Psoas muscle (tissue), 8 donors: Measurements from ENCODE around the gene PEX7. TPM values are rescaled to one million over a fixed set of nuclear protein-coding genes. Genes with fewer than 3 reads are reported as not detected.
"Not testable (repeated sequence)": the region's sequence is repeated elsewhere in the genome, so short reads cannot be mapped to it uniquely, and the experiment has no call there.

Experiments
- ATAC-seq, 4 donors: fragments of 200-7000 bp; cut with Tn5 transposase; one replicate each; pipeline ENCODE4 v1.9.1; 2020; ENCODE audit warnings: moderate library complexity in 3 of 4, mild to moderate bottlenecking in 2 of 4
- DNase-seq, 2 donors: peaks; one replicate each; pipeline ENCODE4 v3.0.0-alpha.2; 2020
- H3K27ac ChIP-seq: fragments of 200-600 bp; one replicate; pipeline ENCODE4 v1.8.0; 2022
- H3K27me3 ChIP-seq, 3 donors: fragments of 200-600 bp in 1 of 3; one replicate each; pipeline versions ENCODE4 v1.6.1 to v1.8.0; 2013 to 2022; ENCODE audit warnings: low read length in 2 of 3, mild to moderate bottlenecking in 2 of 3, moderate library complexity in 1 of 3; ENCODE audit not compliant: insufficient read depth in 3 of 3
- H3K36me3 ChIP-seq, 2 donors: fragments of 200-600 bp in 1 of 2; one replicate each; pipeline versions ENCODE4 v1.6.1 to v1.8.0; 2013 to 2022; ENCODE audit warnings: low read depth in 1 of 2, mild to moderate bottlenecking in 1 of 2, moderate library complexity in 1 of 2; ENCODE audit not compliant: insufficient read depth in 1 of 2
- H3K4me1 ChIP-seq: fragments of 200-600 bp; one replicate; pipeline ENCODE4 v1.8.0; 2022
- H3K4me3 ChIP-seq: fragments of 200-600 bp; one replicate; pipeline ENCODE4 v1.8.0; 2022; ENCODE audit warnings: mild to moderate bottlenecking
- H3K9me3 ChIP-seq: fragments of 200-600 bp; one replicate; pipeline ENCODE4 v1.8.0; 2022
- CTCF ChIP-seq: fragments of 200-600 bp; IDR thresholded peaks from one replicate; pipeline ENCODE4 v1.8.0; 2022; ENCODE audit warnings: antibody characterized with exemption
- WGBS, 3 donors: extraction: QIAGEN DNeasy Blood & Tissue Kit; methylation state at CpG; one replicate each; pipeline versions ENCODE4 v1.1.6 to v1.1.7; 2013; 5-methylcytosine and 5-hydroxymethylcytosine counted together
- intact Hi-C, 2 donors: fragments of 100-400 bp; cut with DNase I; formaldehyde crosslinking; loops; one replicate each; pipeline versions ENCODE4 v1.11.0 to v1.14.2; 2022
- polyA plus RNA-seq, 3 donors: library from polyadenylated mRNA; stranded (reverse); fragments of 200-250 nt; gene quantifications; one replicate each; pipeline ENCODE4 v1.2.3, GENCODE V29; 2013
- total RNA-seq, 4 donors: library from RNA; stranded (reverse); fragmentation: NEBNext Ultra II Directional in 2 of 4; extraction: Animal tissue kit (Norgen Biotek cat#: 25700) in 2 of 4; gene quantifications; one replicate each; pipeline versions ENCODE4 v1.2.1 to v1.2.4, GENCODE V29; 2021 to 2023
- donor health status: healthy with polysubstance abuse.
- donor health status: DM: no; HTN: no; CAD: no; lungs with moderate emphysema.
- donor health status: Bipolar disorder and iron deficiency.
- donor health status: healthy.
- donor health status: DM: yes; HTN: yes; CAD: no.
- donor health status: DM: no; HTN: no; CAD: no.
- donor health status: DM: no; HTN: no; CAD: no.
- donor health status: DM: yes; HTN: yes; CAD: no.

Gene PEX7
- total and polyA plus RNA-seq, 7 donors: 2.2 to 9.8 (median 3.7) TPM

- ATAC-seq (no peak), DNase-seq (no peak)
- Histone ChIP-seq H3K4me3 (no peak overlapping the region), H3K4me1 (no peaks in the 10 kb centered on the region), H3K9me3 (no peaks in the 10 kb centered on the region), H3K27me3 (no peaks in the 10 kb centered on the region), H3K36me3 (no peaks in the 10 kb centered on the region), H3K27ac (no peak overlapping the region)
- WGBS, 3 donors: 83 to 91% (median 89%) methylated on average over 1 of the region's 1 CpG
- intact Hi-C loops: no loop called here
- TF ChIP-seq CTCF: no peak
Observed at GRCh38 chr6:136803608-136804007, 18.8 kb upstream of the PEX7 start.

DNA sequence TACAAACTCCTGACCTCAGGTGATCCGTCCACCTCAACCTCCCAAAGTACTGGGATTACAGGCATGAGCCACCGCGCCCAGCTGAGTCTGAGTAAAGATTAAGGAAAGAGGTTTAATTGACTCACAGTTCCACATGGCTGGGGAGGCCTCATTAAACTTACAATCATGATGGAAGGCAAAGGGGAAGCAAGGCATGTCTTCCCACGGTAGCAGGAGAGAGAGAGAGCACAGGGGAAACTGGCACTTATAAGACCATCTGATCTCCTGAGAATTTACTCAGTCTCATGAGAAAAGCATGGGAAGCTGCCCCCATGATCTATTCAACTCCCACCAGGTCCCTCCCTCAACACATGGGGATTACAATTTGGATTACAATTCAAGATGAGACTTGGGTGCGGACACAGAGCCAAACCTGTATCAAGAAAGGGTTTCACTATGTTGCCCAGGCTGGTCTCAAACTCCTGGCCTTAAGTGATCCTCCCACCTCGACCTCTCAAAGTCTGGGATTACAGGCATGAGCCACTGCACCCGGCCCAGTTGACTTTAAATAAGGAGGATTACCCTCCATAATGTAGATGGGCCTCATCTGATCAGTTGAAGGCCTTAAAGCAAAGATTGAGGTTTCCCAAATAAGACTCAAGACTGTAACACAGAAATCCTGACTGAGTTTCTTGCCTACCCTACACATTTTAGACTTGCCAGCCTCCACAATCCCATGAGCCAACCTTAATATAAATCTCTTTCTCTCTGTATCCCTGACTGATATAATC is 13.1 kb upstream of the PEX7 start:
- no peaks in the 10 kb centered on the region for H3K9me3 ChIP-seq
- no peak for TF ChIP-seq CTCF
- H3K4me1 ChIP-seq: no peaks in the 10 kb centered on the region
- WGBS, 3 donors: 85 to 91% (median 90%) methylated on average over 7 of the region's 7 CpGs
- ATAC-seq (no peak), DNase-seq (no peak)
- H3K36me3 ChIP-seq: no peaks in the 10 kb centered on the region
- intact Hi-C loops: no loop called here
- no peak overlapping the region for H3K27ac ChIP-seq
- no peak overlapping the region for H3K4me3 ChIP-seq
- H3K27me3 ChIP-seq: no peaks in the 10 kb centered on the region

DNA sequence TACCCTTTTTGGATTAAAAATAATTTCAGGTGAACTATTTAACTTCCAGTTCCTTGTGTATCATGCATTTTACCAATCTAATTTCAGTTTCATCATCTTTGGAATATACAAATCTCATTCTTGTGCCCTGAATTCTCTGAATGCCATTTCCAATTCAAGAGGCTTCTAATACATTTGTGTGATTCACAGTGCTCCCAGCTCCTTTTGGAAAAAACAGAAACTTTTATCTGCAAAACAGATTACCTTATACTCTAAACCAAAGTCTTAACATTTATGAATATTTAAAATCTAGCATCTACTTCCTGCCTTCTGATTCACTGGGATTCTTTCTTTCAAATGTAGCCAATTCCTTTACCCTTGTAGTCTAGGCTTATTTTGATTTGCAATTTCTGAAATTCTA is 11.1 kb upstream of the PEX7 start:
- ATAC-seq (no peak), DNase-seq (no peak)
- intact Hi-C loops: no loop called here
- no peaks in the 10 kb centered on the region for H3K36me3 ChIP-seq
- H3K27me3 ChIP-seq: no peaks in the 10 kb centered on the region
- H3K4me1 ChIP-seq: no peaks in the 10 kb centered on the region
- H3K4me3 ChIP-seq: no peak overlapping the region
- H3K27ac ChIP-seq: no peak overlapping the region
- TF ChIP-seq CTCF: no peak
- H3K9me3 ChIP-seq: no peaks in the 10 kb centered on the region

DNA sequence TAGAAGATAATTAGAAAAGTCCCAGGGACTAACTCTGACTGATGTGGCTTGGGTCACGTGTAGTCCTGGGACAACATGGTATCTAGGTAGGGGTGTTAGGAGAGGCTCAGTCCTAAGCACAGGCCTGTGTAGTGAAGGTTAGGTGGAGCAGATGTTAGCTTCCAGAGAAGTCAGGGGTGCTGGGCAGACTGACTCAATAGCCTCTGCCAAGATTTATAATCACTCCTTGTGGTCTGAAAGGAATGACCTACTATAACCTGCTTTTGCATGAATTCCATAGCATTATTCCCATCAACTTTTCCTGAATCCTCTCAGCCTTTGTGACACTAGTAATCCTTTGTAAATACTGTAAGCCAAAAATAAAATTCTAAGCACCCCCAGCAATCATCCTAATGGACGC is 10.2 kb upstream of the PEX7 start:
- ATAC-seq: no peak
- 82 to 90% (median 85%) methylated on average over 2 of the region's 2 CpGs for WGBS, 3 donors

DNA sequence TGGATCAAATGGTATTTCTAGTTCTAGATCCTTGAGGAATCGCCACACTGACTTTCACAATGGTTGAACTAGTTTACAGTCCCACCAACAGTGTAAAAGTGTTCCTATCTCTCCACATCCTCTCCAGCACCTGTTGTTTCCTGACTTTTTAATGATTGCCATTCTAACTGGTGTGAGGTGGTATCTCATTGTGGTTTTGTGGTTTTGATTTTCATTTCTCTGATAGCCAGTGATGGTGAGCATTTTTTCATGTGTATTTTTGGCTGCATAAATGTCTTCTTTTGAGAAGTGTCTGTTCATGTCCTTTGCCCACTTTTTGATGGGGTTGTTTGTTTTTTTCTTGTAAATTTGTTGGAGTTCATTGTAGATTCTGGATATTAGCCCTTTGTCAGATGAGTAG is 6.8 kb upstream of the PEX7 start:
- ATAC-seq, H3K9me3 ChIP-seq, H3K36me3 ChIP-seq, DNase-seq, H3K27ac ChIP-seq, H3K4me1 ChIP-seq, H3K27me3 ChIP-seq, H3K4me3 ChIP-seq, intact Hi-C loops: not testable (repeated sequence)
- WGBS, 3 donors: 79 to 95% (median 80%) methylated on average over 1 of the region's 1 CpG

More for the DNA sequence above, 10.2 kb upstream of the PEX7 start:
- intact Hi-C loops: no loop called here
- Histone ChIP-seq H3K27ac (no peak overlapping the region), H3K27me3 (no peaks in the 10 kb centered on the region), H3K4me1 (no peaks in the 10 kb centered on the region), H3K9me3 (no peaks in the 10 kb centered on the region), H3K4me3 (no peak overlapping the region), H3K36me3 (no peaks in the 10 kb centered on the region)
- DNase-seq: no peak
- TF ChIP-seq CTCF: no peak
